Ovary (tissue), 3 donors: ENCODE data around the gene DIPK1B.

ENCODE experiments used
- CTCF ChIP-seq, 3 donors: fragments of 450-650 bp in 2 of 3; fragments of 200-600 bp in 1 of 3; IDR thresholded peaks; one replicate each; pipeline versions ENCODE4 v1.5.1 to v1.8.0; 2016 to 2022; ENCODE audit warnings: antibody characterized with exemption in 3 of 3, mild to moderate bottlenecking in 1 of 3
- POLR2A ChIP-seq: fragments of 450-650 bp; IDR thresholded peaks from one replicate; pipeline ENCODE4 v1.6.1; 2017; ENCODE audit warnings: antibody characterized with exemption, mild to moderate bottlenecking, moderate library complexity
- donor health status: DM: no; HTN: no; CAD: no.

- TF ChIP-seq POLR2A (no peak), CTCF (IDR thresholded peaks at IDR 0.05) (no peak)
These were observed 27.1 kb downstream of the DIPK1B start for GRCh38 chr9:136739509-136739908.
